Measurements from ENCODE around the gene CCDC157.
A peak's percentile ranks its signal among the peaks of the same experiment; 100 is the strongest.
"Not testable (repeated sequence)": the region's sequence is repeated elsewhere in the genome, so short reads cannot be mapped to it uniquely, and the experiment has no call there.

The CCDC157 gene

GRCh38 chr22:30332994-30333706, 23.7 kb upstream of the CCDC157 start:
- no peak for TF ChIP-seq CTCF (IDR thresholded peaks at IDR 0.05; ENCODE audit: low read depth, low read length)
- DNase-seq (ENCODE audit: low read depth in 2 of 2): no peak

GRCh38 chr22:30333707-30334087, 23.1 kb upstream of the CCDC157 start:
- DNase-seq (ENCODE audit: low read depth in 2 of 2): no peak
- no peak overlapping the region for H3K4me3 ChIP-seq (replicated peaks in 1 of 2; ENCODE audit: low read depth in 2 of 2, low read length in 2 of 2)
- TF ChIP-seq CTCF (IDR thresholded peaks at IDR 0.05; ENCODE audit: low read depth, low read length): no peak

More at GRCh38 chr22:30332994-30333706, 23.7 kb upstream of the CCDC157 start:
- H3K4me3 ChIP-seq (replicated peaks in 1 of 2; ENCODE audit: low read depth in 2 of 2, low read length in 2 of 2): no peak overlapping the region

GRCh38 chr22:30334646-30335045, 22.2 kb upstream of the CCDC157 start:
- TF ChIP-seq CTCF (IDR thresholded peaks at IDR 0.05; ENCODE audit: low read depth, low read length): no peak
- peak in 1 of 2 donors; percentile 32 for DNase-seq (ENCODE audit: low read depth in 2 of 2)
- H3K4me3 ChIP-seq (replicated peaks in 1 of 2; ENCODE audit: low read depth in 2 of 2, low read length in 2 of 2): no peak overlapping the region

GRCh38 chr22:30335236-30335635, 21.6 kb upstream of the CCDC157 start:
- no peak overlapping the region for H3K4me3 ChIP-seq (replicated peaks in 1 of 2; ENCODE audit: low read depth in 2 of 2, low read length in 2 of 2)
- TF ChIP-seq CTCF (IDR thresholded peaks at IDR 0.05; ENCODE audit: low read depth, low read length): no peak
- no peak for DNase-seq (ENCODE audit: low read depth in 2 of 2)

- no peak for TF ChIP-seq CTCF (IDR thresholded peaks at IDR 0.05; ENCODE audit: low read depth, low read length)
- no peak overlapping the region for H3K4me3 ChIP-seq (replicated peaks in 1 of 2; ENCODE audit: low read depth in 2 of 2, low read length in 2 of 2)
- DNase-seq (ENCODE audit: low read depth in 2 of 2): no peak
Measured at GRCh38 chr22:30336752-30337460, 19.9 kb upstream of the CCDC157 start.

- no peak for TF ChIP-seq CTCF (IDR thresholded peaks at IDR 0.05; ENCODE audit: low read depth, low read length)
- DNase-seq (ENCODE audit: low read depth in 2 of 2): no peak
- no peak overlapping the region for H3K4me3 ChIP-seq (replicated peaks in 1 of 2; ENCODE audit: low read depth in 2 of 2, low read length in 2 of 2)
Measured at GRCh38 chr22:30337461-30337778, 19.4 kb upstream of the CCDC157 start.

GRCh38 chr22:30338341-30338740, 18.5 kb upstream of the CCDC157 start:
- H3K4me3 ChIP-seq (replicated peaks in 1 of 2; ENCODE audit: low read depth in 2 of 2, low read length in 2 of 2); DNase-seq (ENCODE audit: low read depth in 2 of 2): not testable (repeated sequence)
